SU-DHL-6 (cell line): ENCODE measurements around the gene GRIN2D.

Source experiments
- EZH2phosphoT487 ChIP-seq: fragments of 200-600 bp; sonication (generic), shearing (Covaris generic); conservative IDR thresholded peaks from 2 replicates; pipeline ENCODE4 v1.6.1; 2018; ENCODE audit warnings: mild to moderate bottlenecking, antibody characterized with exemption, low read length, moderate library complexity, mixed read lengths
- TF ChIP-seq, protein P1 (sequence below): fragments of 200-600 bp; sonication (generic); IDR thresholded peaks from one replicate; pipeline ENCODE4 v1.5.1; 2017; ENCODE audit warnings: antibody characterized with exemption, mild to moderate bottlenecking, low read length, moderate library complexity; ENCODE audit not compliant: insufficient read depth, poor library complexity, severe bottlenecking

DNA sequence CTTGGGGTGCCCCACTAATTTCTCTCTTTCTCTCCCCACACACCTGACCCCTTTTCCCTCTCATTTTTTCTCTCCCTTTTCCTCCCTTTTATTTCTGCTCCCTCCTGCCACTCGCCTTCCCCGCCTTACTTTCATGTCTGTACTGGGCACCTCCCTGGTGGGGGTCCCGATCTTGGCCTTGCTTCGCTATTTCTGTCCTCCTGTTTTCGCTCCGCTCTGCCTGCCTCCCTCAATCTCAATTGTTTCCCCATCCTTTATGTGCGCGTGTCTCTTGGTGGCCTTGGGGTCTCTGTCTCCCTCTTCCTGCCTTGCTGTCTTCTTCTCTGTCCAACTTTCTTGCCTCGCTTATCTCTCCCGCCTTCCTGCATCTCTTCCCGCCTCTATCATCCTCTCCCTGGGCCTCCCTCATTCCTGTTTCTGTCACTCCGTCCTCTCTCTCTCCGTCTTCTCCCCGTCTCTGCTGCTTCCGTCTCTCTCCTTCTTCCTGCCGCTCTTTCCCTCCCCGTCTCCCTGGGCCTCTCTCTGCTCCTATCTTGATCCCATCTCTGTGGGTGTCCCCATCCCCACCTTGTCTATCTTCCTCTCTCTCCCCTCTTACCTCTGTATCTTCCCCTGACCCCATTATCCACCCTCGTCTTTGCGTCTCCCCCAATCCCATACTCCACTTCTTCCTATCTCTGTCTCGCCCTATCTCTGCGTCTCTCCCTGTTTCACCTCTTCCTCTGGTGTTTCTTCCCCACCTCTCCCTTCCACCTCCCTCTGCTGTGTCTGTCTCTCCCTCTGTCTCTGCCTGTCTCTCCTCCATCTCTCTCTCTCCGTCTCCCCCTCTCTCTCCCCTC is 4.0 kb downstream of the GRIN2D start:
- TF ChIP-seq, protein P1, sequence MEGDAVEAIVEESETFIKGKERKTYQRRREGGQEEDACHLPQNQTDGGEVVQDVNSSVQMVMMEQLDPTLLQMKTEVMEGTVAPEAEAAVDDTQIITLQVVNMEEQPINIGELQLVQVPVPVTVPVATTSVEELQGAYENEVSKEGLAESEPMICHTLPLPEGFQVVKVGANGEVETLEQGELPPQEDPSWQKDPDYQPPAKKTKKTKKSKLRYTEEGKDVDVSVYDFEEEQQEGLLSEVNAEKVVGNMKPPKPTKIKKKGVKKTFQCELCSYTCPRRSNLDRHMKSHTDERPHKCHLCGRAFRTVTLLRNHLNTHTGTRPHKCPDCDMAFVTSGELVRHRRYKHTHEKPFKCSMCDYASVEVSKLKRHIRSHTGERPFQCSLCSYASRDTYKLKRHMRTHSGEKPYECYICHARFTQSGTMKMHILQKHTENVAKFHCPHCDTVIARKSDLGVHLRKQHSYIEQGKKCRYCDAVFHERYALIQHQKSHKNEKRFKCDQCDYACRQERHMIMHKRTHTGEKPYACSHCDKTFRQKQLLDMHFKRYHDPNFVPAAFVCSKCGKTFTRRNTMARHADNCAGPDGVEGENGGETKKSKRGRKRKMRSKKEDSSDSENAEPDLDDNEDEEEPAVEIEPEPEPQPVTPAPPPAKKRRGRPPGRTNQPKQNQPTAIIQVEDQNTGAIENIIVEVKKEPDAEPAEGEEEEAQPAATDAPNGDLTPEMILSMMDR = no peak
- TF ChIP-seq EZH2phosphoT487 = no peak
